OCI-M1 (cell line): ENCODE data around the gene SPATA17.
A peak's percentile ranks its signal among the peaks of the same experiment; 100 is the strongest.

ENCODE experiments used
- DNase-seq: peaks from one replicate; lab custom pipeline; 2025; lab: John Stamatoyannopoulos, UW

Gene SPATA17

DNA sequence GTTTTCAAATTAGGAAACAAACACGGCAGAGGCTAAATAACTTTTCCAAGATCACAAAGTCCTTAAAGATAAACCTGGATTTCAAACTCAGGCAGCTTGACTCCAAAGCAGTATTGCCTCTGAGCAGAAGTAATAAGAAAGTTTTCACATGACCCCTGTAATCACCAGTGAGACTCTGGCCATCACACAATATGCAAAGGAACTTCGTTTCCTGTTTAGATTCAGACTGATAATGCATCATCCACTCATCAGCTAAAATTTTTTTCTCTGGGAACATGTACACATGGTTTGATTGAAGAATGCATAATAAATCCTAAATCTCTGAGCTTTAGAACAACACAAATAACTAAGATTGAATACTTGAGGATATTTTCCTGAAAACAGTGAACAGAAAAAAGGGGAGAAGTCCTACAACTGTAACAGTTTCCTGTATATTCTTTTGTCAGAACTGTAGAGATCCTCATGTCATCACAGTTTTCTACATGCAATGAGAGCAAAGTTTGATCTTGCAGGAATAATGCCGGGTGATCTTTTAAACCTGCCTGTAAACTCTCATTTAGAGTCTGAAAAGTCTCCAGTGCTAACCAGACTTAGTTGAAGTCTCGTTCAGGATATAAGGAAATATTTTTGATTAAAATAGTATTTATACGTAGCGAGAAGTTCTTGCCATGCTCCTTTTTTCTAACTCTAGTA is 225.3 kb downstream of the SPATA17 start:
- DNase-seq: no peak

DNA sequence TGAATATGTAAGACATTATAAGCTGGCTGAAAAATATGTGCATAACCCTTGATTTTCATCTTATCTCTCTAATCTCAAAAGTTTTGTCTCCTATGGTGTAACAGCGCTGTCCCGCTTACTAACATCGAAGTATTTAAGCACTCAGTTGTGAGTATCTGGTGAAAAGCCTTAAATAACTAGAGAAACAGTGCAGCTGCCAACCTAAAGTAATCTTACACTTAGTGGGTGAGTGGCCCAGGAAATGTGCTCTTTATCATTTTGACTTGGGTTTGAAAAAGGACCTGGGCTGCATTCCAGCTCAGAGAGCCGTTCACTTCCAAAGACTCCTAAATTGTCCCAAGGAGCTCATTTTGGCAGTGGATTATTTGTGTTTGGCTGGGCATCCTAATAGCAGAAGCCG is 225.9 kb downstream of the SPATA17 start:
- DNase-seq: no peak

DNA sequence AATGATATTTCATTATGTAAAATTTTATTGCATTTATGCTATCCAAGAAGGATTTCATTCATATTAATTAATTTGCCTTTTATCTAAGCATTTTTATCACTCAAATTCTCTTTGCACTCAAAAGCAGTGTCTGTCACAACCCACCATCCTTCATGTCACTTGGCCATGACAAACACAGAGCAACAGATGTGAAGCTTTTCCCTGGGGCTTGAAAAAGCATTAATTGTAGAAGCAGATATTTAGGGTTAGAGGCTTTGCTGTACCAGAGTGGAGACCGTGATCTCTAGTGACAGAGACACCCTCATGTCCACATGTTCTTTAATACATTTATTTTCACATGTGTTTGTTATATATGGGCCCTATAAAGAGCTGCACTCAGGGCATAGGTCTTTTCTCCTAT is 230.5 kb downstream of the SPATA17 start:
- DNase-seq: no peak

DNA sequence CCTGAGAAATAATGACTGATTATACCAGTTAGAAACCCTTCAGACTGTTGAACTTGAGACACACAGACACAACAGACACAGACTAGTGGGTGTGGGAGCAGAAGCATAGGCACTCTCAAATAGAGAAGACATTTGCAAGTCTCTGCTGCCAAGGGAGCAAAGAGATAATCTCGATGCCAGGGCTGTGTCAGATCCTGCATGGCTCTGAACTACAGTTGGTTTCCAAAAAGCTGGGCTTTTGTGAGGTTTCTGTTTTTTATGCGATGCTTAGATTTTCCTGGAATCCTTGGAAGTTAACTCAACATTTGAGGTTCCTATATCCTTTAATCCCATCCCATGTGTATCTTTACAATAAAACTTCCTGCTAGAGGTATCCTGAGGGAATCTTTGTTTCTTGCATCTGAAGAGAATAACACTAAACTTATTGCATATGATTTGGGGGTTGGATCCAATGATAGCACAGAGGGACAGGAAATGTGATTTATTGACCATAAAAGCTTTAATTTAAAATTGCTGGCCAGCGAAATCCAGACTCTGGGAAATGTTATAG is 236.4 kb downstream of the SPATA17 start:
- DNase-seq: no peak

DNA sequence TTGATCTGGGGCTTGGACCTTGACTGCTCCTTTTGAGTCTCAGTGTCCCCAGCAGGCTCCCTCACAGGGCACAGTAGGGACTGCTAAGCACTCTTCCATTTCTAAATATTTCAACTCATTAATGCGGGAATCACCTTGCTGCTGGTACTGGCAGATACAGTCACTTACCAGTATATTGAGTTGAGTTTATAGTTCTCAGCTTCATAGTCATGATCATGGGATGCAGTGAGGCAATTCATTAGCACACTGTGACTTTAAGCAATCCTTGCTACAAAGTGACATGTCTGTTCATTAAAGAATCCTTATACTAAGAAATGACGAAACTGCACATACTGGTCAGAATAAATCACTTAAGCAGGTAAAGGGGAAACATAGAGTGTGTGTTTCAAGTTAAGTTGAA is 240.8 kb downstream of the SPATA17 start:
- DNase-seq: no peak

DNA sequence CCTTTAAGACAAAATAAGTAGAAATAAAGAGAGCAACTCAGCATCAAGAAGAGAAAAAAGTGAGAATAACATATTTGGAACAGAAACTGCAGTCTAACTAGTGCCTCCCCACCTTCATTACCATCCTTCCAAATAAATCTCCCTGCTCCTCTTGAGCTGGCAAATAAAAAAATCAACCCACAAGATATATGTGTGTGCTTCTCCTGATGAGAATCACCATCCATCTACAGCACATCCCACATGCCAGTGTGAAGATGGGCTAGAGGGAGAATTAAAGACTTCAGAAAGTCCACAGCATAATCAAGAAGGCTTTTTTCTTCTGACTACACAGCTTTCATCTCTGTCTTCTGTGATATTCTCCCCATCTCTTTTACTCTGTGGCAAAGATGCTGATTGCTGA is 244.1 kb downstream of the SPATA17 start:
- DNase-seq: no peak

DNA sequence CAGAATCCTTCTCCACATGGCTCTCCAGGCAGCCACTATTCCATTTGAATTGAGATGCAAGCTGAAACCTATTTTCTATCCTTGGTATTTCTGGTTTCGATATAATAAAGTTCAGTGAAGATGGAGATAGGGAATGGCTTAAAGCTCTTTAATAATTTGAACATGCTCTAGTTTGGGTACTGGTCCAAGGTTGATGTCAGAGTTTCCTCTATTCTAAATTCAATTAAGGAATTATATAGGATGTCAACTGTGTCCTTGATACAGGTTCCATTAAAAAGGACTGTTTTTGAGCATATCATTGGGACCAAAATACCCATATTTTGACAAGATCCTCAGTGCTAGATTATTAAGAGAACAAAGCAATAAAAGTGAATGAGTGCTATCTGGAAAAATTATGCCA is 245.3 kb downstream of the SPATA17 start:
- DNase-seq: no peak

DNA sequence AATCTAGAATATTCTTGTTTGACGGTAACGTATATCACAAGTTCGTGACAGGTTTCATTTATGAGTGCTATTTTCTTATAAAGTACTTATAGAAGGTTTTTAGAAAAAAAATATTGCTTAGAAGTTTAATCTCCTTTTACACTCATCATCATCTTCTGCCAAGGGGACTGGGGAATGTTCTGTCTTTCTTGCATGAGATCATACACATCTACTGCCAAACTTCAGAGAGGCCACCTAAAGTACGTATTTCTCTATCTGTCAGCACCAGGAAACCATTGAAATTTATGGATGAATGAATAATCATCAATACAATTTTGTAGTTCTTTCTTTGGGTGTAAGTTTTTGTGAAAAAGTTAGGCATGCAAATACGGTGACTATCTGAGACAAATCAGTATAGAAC is 245.8 kb downstream of the SPATA17 start:
- DNase-seq: no peak

DNA sequence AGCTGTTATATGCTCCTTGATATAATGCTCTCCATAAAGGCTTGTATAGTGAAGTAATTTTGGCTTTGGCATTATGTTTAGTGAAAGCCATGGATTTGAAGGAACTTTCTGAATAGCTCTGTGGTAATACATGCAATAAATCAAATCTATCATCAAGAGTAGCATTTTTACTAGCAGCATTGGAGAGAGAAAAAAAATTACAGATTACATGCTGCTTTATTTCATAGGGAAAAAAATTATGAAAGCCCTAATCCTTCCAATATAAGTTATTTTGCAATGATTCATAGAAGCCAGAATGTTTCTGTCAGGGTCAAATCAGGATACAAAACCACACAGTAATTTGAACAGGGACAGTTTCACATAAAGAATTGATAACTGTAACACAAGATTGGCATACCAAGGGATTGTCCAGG is 250.0 kb downstream of the SPATA17 start:
- no peak for DNase-seq

DNA sequence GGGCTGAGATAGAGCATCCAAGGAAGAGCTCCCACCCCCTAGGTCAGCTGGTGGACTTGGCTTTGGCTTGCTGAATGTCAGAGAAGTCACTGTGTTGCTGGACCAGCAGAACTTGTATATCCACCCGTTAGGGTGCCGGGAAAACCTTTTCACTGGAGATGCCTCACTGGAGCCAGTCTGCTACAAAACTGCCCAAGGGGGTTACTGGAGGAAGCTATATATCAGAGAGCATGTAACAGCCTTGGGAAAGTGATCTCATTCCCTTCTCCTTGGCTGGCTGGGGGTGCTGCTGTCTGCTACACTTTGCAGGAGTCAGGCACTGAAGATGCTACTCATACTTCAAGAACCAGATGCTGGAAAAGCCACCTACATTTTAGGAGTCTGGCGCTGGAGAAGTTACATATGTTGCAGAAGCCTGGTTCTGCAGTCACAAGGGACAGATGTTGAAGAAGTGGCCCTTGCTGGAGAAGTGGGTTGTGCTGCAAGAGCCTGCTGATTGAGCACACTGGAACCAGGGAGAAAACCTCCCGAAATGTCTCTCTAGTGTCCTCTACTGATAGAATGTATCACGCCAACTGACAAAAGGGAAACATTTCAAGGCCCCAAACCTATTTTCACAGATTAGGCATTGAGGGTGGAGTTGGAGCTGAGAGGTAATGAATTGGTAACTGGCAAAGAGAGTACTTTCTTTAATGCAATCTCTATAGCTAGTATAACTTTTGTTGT is 250.6 kb downstream of the SPATA17 start:
- no peak for DNase-seq

DNA sequence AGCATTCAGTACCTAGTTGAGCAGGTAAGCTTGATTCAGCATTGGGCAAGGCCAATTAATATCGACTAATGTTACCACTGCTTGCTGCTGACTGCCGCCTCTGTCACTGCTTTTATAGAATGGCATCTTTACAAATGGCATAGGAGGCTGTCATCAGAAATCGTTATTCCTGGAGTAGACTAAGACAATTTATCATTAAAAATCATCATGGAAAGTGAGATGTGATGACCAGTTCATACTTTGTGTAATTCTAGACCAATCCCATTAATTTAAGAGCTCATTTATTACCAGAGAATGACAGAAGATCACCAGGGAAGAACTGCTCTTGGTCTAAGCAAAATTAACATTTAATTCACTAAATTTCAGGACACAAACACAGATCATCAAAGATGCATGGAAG is 254.0 kb downstream of the SPATA17 start:
- DNase-seq: no peak

DNA sequence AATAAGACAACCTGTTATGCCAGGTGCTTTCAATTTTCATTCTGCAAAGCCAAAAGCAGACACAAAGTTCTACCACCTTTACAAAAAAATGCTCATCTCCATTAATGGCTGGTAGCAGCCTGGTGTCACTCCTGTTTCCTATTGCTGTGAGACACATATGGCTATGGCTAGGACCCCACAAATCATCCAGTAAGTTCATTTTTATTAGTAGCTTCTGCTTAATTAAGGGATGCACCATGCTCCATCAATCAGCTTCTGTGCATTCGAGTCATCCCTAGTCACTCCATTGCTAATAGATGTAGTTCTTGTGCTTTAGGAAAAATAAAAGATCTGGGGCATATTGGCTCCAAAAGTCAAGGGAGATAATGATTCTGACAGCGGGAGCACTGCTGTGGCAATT is 257.2 kb downstream of the SPATA17 start:
- no peak for DNase-seq

DNA sequence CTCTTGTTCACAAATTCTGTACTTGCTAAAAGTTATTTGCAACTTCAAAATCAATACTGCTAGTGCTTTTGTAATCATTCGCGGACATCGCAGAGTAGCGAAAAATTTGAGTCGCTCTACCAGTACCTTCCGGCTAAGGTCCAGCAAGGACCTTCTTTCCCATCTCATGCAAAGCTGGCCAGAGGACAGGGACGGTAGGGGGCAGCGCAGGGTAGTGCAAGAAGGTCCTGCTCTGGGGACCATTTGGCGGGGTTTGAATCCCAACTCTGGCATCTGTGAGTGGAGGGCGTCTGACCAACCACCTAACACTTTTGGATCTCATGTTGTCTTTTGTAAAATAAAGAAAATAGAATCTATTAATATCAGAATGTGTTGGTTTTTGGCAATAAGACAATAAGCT is 258.3 kb downstream of the SPATA17 start:
- peak; percentile 13 for DNase-seq

DNA sequence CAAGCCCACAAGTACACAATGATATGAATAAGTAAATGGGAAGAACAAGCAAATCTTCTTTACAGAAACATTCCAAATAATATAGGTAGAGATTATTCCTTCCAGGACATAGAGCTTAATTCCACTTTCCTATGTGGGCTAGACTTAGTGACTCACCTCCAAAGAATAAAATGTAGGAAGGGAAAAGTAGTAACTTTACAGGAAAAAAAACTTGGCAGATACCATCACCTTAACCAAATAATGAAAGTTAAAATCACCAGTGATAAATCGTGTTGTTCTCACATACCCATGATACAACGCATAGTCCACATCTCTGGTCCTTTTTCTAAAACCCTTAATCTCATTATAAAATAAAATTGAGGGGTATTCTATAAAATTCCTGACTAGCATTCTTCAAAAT is 260.8 kb downstream of the SPATA17 start:
- DNase-seq: no peak

DNA sequence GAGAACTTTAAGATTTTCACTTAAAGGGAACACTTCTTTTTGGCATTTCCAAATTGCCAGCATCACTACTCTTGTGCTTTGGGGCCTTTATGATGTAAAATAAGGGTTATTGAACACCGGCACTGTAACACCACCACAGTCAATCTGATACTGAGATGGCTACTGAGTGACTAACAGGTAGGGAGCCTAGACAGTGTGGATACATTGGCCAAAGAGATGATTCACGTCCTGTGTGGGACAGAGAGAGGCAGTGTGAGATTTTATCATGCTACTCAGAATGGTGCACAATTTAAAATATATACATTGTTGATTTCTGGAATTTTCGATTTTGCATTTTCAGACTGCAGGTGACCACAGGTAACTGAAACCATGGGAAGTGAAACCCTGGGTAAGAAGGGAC is 261.6 kb downstream of the SPATA17 start:
- DNase-seq: no peak

DNA sequence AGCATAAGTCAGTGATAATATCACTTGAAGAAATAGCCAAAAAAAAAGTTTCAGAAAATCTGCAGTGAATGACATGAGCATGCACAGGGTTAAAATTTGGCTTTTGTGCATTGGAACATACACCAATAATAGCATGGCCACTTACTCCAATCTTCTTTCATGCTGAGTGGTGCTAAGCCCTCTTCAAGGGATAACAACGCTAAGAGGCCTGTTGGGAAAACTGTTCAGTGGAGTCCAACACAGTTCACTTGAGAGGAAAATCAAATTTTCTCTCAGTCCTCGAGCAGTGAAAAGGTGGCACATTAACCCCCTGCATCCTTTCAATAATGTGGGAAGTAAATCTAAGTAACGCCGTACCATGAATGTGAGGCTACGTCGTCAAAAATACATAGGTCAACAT is 264.7 kb downstream of the SPATA17 start:
- DNase-seq: no peak

DNA sequence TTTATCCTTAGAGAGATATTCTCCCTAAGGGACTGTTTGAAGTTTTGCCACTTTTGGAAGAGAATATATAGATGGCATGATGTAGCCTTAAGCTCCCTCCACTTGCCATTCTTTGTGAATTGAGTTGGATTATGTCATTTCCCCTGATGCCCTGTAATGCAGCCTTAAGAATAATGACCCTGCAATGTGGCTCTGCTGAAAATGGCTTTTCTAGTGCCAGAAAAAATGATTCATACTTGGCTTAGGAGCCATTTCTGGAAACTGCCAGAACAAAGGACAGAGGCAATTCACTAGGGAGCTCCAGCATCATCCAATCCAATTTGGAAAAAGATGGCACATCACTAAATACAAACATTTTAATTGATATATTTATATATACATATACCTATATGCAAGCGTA is 265.3 kb downstream of the SPATA17 start:
- DNase-seq: no peak

DNA sequence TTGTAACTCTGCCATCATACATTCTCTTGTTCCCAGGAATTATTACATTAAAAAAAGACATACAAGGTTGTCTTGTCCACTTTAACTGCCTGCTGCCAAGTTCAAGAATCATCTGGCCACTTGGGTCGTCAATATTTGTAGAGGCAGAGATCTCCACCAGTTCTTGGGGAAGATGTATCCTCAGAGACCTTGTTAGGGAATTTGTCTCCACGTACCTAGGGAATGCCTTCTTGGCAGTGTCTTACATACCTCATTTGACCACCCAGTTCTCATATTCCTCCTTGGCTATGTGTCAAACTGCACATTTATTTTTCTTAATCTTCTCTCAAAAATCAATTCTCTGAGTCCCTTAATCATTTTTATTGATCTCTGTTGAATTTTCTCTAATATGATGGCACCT is 266.0 kb downstream of the SPATA17 start:
- DNase-seq: no peak

DNA sequence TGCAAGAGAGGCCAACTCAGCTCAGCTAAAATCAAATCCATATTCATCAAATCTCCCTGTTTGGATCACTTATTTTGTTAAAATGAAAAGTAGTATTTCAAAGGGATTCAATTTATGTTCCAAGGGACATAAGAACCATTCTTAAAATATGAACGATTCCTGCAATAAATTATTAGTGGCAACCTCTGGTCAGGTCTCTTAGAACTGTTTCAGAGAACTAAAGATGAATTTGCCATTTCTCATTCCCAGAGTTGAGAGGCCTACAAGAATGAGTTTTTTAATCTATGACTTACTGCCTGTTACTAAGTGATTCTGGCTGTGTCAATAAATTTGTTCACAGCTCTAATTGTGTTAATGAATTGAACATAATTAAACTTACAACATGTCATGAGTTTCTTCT is 268.5 kb downstream of the SPATA17 start:
- DNase-seq: no peak

DNA sequence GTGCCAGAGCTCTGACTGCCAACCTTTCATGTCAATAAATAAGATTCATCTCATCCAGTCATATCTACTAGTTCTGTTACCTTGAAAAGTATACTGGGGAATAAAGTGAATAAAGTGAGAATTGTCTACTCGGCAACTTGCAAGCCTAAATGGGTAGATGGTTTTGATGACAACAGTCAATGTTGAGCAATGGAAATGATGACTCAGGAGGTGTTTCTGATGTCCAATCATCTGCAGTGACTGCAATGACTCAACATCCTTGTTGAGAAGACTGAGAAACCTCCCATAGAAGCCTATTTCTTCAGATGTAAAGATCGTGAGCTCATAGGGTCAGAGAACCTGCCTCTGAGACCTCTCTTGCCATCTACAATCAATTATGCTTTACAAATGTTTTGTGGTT is 276.4 kb downstream of the SPATA17 start:
- peak; percentile 49 for DNase-seq

DNA sequence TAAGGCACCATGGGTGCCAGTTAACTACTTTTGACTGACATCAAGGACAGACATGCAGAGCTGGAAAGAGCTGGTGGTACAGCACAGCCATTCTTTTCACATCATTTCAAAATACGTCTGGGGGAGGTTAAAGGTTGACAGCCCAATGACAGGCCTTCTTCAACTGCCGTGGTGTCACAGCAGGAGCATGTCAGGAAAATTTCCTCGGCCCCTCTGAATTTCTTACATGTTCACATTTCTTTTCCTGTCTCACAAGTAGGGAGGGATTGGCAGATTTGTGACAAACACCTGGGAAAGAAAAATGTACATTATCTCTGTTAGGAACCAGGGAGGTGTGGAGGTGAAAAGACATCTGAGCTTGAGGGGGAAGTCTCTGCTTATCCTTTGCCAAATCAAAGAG is 279.1 kb downstream of the SPATA17 start:
- DNase-seq: no peak

DNA sequence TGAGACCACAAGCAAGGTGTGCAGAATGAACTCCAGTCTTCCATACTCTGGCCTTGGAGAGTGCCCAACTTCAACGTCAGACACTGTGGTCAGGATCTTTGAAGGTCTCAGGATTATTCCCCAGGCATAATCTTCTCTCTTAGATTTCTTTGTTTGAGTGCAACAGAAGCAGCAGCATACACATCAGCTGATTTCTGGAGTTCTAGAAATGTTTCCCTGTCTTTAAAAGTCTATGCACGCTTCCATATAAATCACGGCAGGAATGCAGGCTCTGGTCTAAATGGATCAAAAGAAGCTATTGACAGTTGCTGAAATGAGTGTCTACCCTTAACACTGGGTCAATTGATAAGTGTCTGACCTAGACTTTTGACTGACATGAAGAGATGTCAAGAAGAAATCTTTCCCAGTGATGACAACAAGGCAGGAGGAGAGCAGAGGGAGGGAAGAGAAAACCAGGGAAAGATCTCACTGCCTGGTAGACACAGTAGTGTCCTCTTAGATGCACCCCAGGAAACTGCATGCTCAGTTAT is 279.7 kb downstream of the SPATA17 start:
- DNase-seq: no peak

DNA sequence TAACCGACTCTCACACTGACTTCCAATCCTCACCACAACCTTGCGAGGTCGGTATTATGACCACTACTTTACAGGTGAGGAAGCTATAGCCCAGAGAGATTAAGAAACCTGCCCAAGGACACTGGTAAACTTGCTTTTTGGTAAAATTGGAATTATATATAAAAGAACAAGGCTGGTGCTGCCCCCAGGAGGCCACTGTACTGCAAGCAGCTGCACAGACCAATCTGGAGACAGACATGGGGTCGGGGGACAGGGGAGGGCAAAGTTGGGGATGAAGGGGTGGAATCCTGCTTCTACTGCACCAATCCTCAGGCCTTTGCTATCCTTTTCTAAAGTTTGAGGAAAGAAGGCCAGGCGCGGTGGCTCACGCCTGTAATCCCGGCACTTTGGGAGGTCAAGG is 280.8 kb downstream of the SPATA17 start:
- no peak for DNase-seq
